IMR-90 (cell line): ENCODE results near the gene AMBP. TPM values are rescaled to one million over a fixed set of nuclear protein-coding genes. Genes with fewer than 3 reads are reported as not detected.

ENCODE experiments used
- ATAC-seq: fragments of 200-7000 bp; cut with Tn5 transposase; 2 replicates; pipeline ENCODE4 v1.9.1; 2020; ENCODE audit warnings: low read depth, mild to moderate bottlenecking, moderate library complexity
- BruUV-seq: library from RNA; stranded (reverse); fragments of 400-500 nt; replicated peaks from 2 replicates; lab custom pipeline; 2021; lab: Mats Ljungman, UMichigan
- CTCF ChIA-PET: fragments of 300-600 bp; formaldehyde crosslinking; extraction: SDS; loops from one replicate; lab custom pipeline; 2021; ENCODE audit warnings: antibody characterized with exemption; lab: Yijun Ruan, JAX
- POLR2A ChIA-PET: fragments of 300-600 bp; sonication (Branson Sonifier 250); formaldehyde crosslinking; loops from one replicate; lab custom pipeline; 2022; ENCODE audit warnings: antibody characterized with exemption; ENCODE audit not compliant: unreplicated experiment; lab: Charles Lee
- DNase-seq: peaks from one replicate; pipeline ENCODE4 v3.0.0; 2013
- H2AFZ ChIP-seq: replicated peaks from 2 replicates; pipeline ENCODE3; 2013; ENCODE audit warnings: low read length, mild to moderate bottlenecking; ENCODE audit not compliant: poor library complexity
- H2AK5ac ChIP-seq: 2 replicates; pipeline ENCODE4 v1.6.1; 2013; ENCODE audit warnings: low read depth, low read length, inconsistent platforms
- H2AK9ac ChIP-seq: replicated peaks from 2 replicates; pipeline ENCODE3; 2013; ENCODE audit warnings: mild to moderate bottlenecking, low read depth, low read length, moderate library complexity; ENCODE audit not compliant: poor library complexity
- H2BK120ac ChIP-seq: 2 replicates; pipeline ENCODE4 v1.6.1; 2013; ENCODE audit warnings: low read depth, low read length, inconsistent platforms
- H2BK15ac ChIP-seq: 3 replicates; pipeline ENCODE4 v1.6.1; 2013; ENCODE audit warnings: low read depth, low read length, inconsistent platforms
- H2BK20ac ChIP-seq: 2 replicates; pipeline ENCODE4 v1.6.1; 2013; ENCODE audit warnings: low read depth, mild to moderate bottlenecking, inconsistent platforms, low read length, moderate library complexity
- H2BK5ac ChIP-seq: 2 replicates; pipeline ENCODE4 v1.6.1; 2013; ENCODE audit warnings: mild to moderate bottlenecking, low read depth, low read length, inconsistent platforms; ENCODE audit not compliant: poor library complexity, severe bottlenecking
- H3K14ac ChIP-seq: replicated peaks from 2 replicates; pipeline ENCODE4 v1.6.1; 2013; ENCODE audit warnings: low read depth, low read length, inconsistent platforms
- H3K18ac ChIP-seq: 2 replicates; pipeline ENCODE4 v1.6.1; 2013; ENCODE audit warnings: low read depth, low read length, control low read depth
- H3K23ac ChIP-seq: 2 replicates; pipeline ENCODE4 v1.6.1; 2013; ENCODE audit warnings: low read depth, low read length, inconsistent platforms
- H3K27ac ChIP-seq: 2 replicates; pipeline ENCODE4 v1.5.1; 2013; ENCODE audit warnings: mild to moderate bottlenecking, control low read depth, low read length; ENCODE audit not compliant: insufficient read depth
- H3K27me3 ChIP-seq: 2 replicates; pipeline ENCODE4 v1.6.1; 2013; ENCODE audit warnings: low read length; ENCODE audit not compliant: control insufficient read depth, insufficient read depth
- H3K36me3 ChIP-seq: 2 replicates; pipeline ENCODE4 v1.6.1; 2013; ENCODE audit warnings: low read length, mixed read lengths; ENCODE audit not compliant: control insufficient read depth, insufficient read depth
- H3K4ac ChIP-seq: 2 replicates; pipeline ENCODE4 v1.6.1; 2013; ENCODE audit warnings: low read depth, low read length, inconsistent platforms
- H3K4me1 ChIP-seq: 2 replicates; pipeline ENCODE4 v1.6.1; 2013; ENCODE audit warnings: low read length, mixed read lengths; ENCODE audit not compliant: control insufficient read depth, insufficient read depth
- H3K4me2 ChIP-seq: 2 replicates; pipeline ENCODE4 v1.6.1; 2013; ENCODE audit warnings: low read depth, mild to moderate bottlenecking, control low read depth, low read length, moderate library complexity
- H3K4me3 ChIP-seq: 2 replicates; pipeline ENCODE4 v1.5.1; 2013; ENCODE audit warnings: low read depth, mild to moderate bottlenecking, control low read depth, low read length, moderate library complexity; ENCODE audit not compliant: insufficient read depth
- H3K56ac ChIP-seq: 2 replicates; pipeline ENCODE4 v1.6.1; 2013; ENCODE audit warnings: low read length, inconsistent platforms; ENCODE audit not compliant: insufficient read depth; ENCODE audit errors: extremely low read depth
- H3K79me1 ChIP-seq, 2 experiments: 2 replicates each; pipeline ENCODE4 v1.6.1; 2013; ENCODE audit warnings: low read length in 2 of 2, inconsistent platforms in 1 of 2, low read depth in 1 of 2
- H3K9ac ChIP-seq: 2 replicates; pipeline ENCODE4 v1.6.1; 2013; ENCODE audit warnings: low read depth, low read length, control low read depth
- H3K9me1 ChIP-seq: 2 replicates; pipeline ENCODE4 v1.6.1; 2013; ENCODE audit warnings: low read length, inconsistent platforms; ENCODE audit not compliant: insufficient read depth
- H3K9me3 ChIP-seq: 2 replicates; pipeline ENCODE4 v1.6.1; 2013; ENCODE audit warnings: low read length; ENCODE audit not compliant: control insufficient read depth, insufficient read depth
- H4K20me1 ChIP-seq: 2 replicates; pipeline ENCODE4 v1.6.1; 2013; ENCODE audit warnings: low read length, inconsistent platforms; ENCODE audit not compliant: insufficient read depth
- H4K5ac ChIP-seq: 2 replicates; pipeline ENCODE4 v1.6.1; 2013; ENCODE audit warnings: mild to moderate bottlenecking, low read depth, low read length, control low read depth
- H4K8ac ChIP-seq, 2 experiments: 2 replicates each; pipeline ENCODE4 v1.6.1; 2013; ENCODE audit warnings: low read depth in 2 of 2, low read length in 2 of 2, control low read depth in 1 of 2, inconsistent platforms in 1 of 2
- H4K91ac ChIP-seq: 2 replicates; pipeline ENCODE4 v1.6.1; 2013; ENCODE audit warnings: low read depth, low read length, inconsistent platforms; ENCODE audit not compliant: insufficient read depth
- CEBPB ChIP-seq: IDR thresholded peaks from 2 replicates; pipeline ENCODE4 v1.6.1; 2012; ENCODE audit warnings: low read depth, low read length, improper control_type of control experiment
- ELK1 ChIP-seq: fragments of 150-350 bp; IDR thresholded peaks from 2 replicates; pipeline ENCODE4 v1.6.1; 2016; ENCODE audit warnings: low read depth, mild to moderate bottlenecking, low read length, moderate library complexity, borderline replicate concordance
- MAZ ChIP-seq: IDR thresholded peaks from 2 replicates; pipeline ENCODE4 v1.6.1; 2012; ENCODE audit warnings: low read depth, mild to moderate bottlenecking, low read length, improper control_type of control experiment, moderate library complexity, borderline replicate concordance
- RFX5 ChIP-seq: IDR thresholded peaks from 2 replicates; pipeline ENCODE4 v1.8.0; 2012; ENCODE audit warnings: low read depth, mild to moderate bottlenecking, low read length, moderate library complexity
- USF2 ChIP-seq: fragments of 150-350 bp; IDR thresholded peaks from 2 replicates; pipeline ENCODE4 v1.6.1; 2017; ENCODE audit warnings: mild to moderate bottlenecking, antibody characterized with exemption, low read length, low read depth
- WGBS, 2 experiments: methylation state at CpG; one replicate each; pipeline versions ENCODE4 v1.1.5 to v1.1.7; 2013; ENCODE audit warnings: missing lambda C conversion rate in 2 of 2; ENCODE audit not compliant: insufficient read length in 1 of 2; ENCODE audit errors: extremely low coverage in 2 of 2; 5-methylcytosine and 5-hydroxymethylcytosine counted together
- dilution Hi-C: fragments of 300-500 bp; cut with HindIII; formaldehyde crosslinking; loops from one replicate; pipeline ENCODE4 v1.14.3; 2018; ENCODE audit warnings: low sequenced_read_pairs; ENCODE audit not compliant: unreplicated experiment
- in situ Hi-C: fragments of 300-500 bp; cut with MboI; formaldehyde crosslinking; loops from 3 replicates; pipeline ENCODE4 v1.14.3; 2019; ENCODE audit warnings: low sequenced_read_pairs, inconsistent platforms, mixed read lengths
- intact Hi-C: fragments of 100-400 bp; cut with micrococcal nuclease; formaldehyde crosslinking; loops from 2 replicates; pipeline ENCODE4 v1.10.0; 2022
- polyA plus RNA-seq, 3 experiments: library from polyadenylated mRNA; depleted of rRNA; stranded (reverse); fragments of >200 nt; gene quantifications; 2 replicates each; pipeline ENCODE4 v1.2.3, GENCODE V29; 2012; ENCODE audit warnings: low replicate concordance in 1 of 3
- total RNA-seq: library from RNA; depleted of rRNA; stranded (reverse); fragments of >200 nt; gene quantifications from 2 replicates; pipeline ENCODE4 v1.2.3, GENCODE V29; 2012

Gene AMBP
- total and polyA plus RNA-seq, 2 of the 4 experiments (the other 2 are of a cell fraction): not detected

- Histone ChIP-seq H2AFZ (no peak overlapping the region), H3K27ac (no peak overlapping the region), H4K5ac (no peak overlapping the region), H3K9me1 (peaks cover 10% of the 10 kb centered on the region), H4K8ac (no peak overlapping the region), H3K23ac (no peak overlapping the region), H3K79me1 (peaks cover 0 to 13% of the 10 kb centered on the region in 2 experiments; a peak in 2 of 4 replicates), H2AK5ac (no peak overlapping the region), H2AK9ac (no peak overlapping the region), H2BK15ac (no peak overlapping the region), H3K4ac (no peak overlapping the region), H3K36me3 (peaks cover 47% of the 10 kb centered on the region), H3K9ac (no peak overlapping the region), H3K4me1 (no peaks in the 10 kb centered on the region), H3K9me3 (no peaks in the 10 kb centered on the region), H4K91ac (no peak overlapping the region), H2BK20ac (no peak overlapping the region), H3K4me2 (no peak overlapping the region), H3K56ac (no peak overlapping the region), H3K14ac (no peak overlapping the region), H3K27me3 (no peaks in the 10 kb centered on the region), H4K20me1 (peaks cover 3% of the 10 kb centered on the region; the same call in 1 of the 2 replicates), H3K18ac (no peak overlapping the region), H2BK5ac (no peak overlapping the region), H2BK120ac (no peak overlapping the region), H3K4me3 (no peak overlapping the region)
- ATAC-seq (no peak), DNase-seq (no peak)
- intact Hi-C loops: no loop called here
- ChIA-PET CTCF (no interaction called here), POLR2A (no interaction called here)
- 94% methylated on average over 21 of the region's 40 CpGs; no CpG with 5 or more reads in 1 of the 2 experiments for WGBS, 2 experiments
- TF ChIP-seq ELK1 (no peak), USF2 (no peak), MAZ (no peak), RFX5 (no peak), CEBPB (no peak)
- BruUV-seq: no TSS peak
- in situ Hi-C loops: no loop called here
- dilution Hi-C loops: no loop called here
Measured at GRCh38 chr9:114049441-114050225, 28.5 kb downstream of the AMBP start.
